GM18870 (cell line): ENCODE results near the gene ENPEP.
A peak's percentile ranks its signal among the peaks of the same experiment; 100 is the strongest.
"Not testable (repeated sequence)": the region's sequence is repeated elsewhere in the genome, so short reads cannot be mapped to it uniquely, and the experiment has no call there.

Source experiments
- ATAC-seq: cut with Tn5 transposase; IDR thresholded peaks from one replicate; pipeline ENCODE4 v1.9.1; 2021; ENCODE audit warnings: moderate library complexity; ENCODE audit not compliant: unreplicated experiment

ENPEP gene

GRCh38 chr4:110475881-110476818, at the start of gene ENPEP:
Gene ENPEP, plus strand, starts transcription at chr4:110476155. Its CDS starts 260 bp downstream, at chr4:110476415.
- no peak for ATAC-seq

- ATAC-seq: not testable (repeated sequence)
Measured at GRCh38 chr4:110431805-110432204, 44.1 kb upstream of the ENPEP start.

- not testable (repeated sequence) for ATAC-seq
Measured at GRCh38 chr4:110437292-110437691, 38.7 kb upstream of the ENPEP start.

GRCh38 chr4:110439209-110439608, 36.7 kb upstream of the ENPEP start:
- not testable (repeated sequence) for ATAC-seq

- ATAC-seq: no peak
Measured at GRCh38 chr4:110442309-110442708, 33.6 kb upstream of the ENPEP start.

- no peak for ATAC-seq
Measured at GRCh38 chr4:110442788-110443187, 33.2 kb upstream of the ENPEP start.

- no peak for ATAC-seq
Measured at GRCh38 chr4:110449947-110450346, 26.0 kb upstream of the ENPEP start.

- ATAC-seq: no peak
Measured at GRCh38 chr4:110452546-110452945, 23.4 kb upstream of the ENPEP start.

- ATAC-seq: no peak
Measured at GRCh38 chr4:110454441-110454840, 21.5 kb upstream of the ENPEP start.

GRCh38 chr4:110458494-110459266, 17.3 kb upstream of the ENPEP start:
- ATAC-seq: no peak

- no peak for ATAC-seq
Measured at GRCh38 chr4:110460074-110460746, 15.7 kb upstream of the ENPEP start.

GRCh38 chr4:110467400-110467799, 8.6 kb upstream of the ENPEP start:
- no peak for ATAC-seq

- ATAC-seq: no peak
Measured at GRCh38 chr4:110472583-110473329, 3.2 kb upstream of the ENPEP start.

- no peak for ATAC-seq
Measured at GRCh38 chr4:110474481-110474880, 1.5 kb upstream of the ENPEP start.

GRCh38 chr4:110475080-110475479, 875 bp upstream of the ENPEP start:
- not testable (repeated sequence) for ATAC-seq

GRCh38 chr4:110477836-110478235, 1.9 kb downstream of the ENPEP start:
- no peak for ATAC-seq

- no peak for ATAC-seq
Measured at GRCh38 chr4:110480031-110480549, 4.1 kb downstream of the ENPEP start.

GRCh38 chr4:110480746-110481271, 4.9 kb downstream of the ENPEP start:
- no peak for ATAC-seq

GRCh38 chr4:110483516-110483915, 7.6 kb downstream of the ENPEP start:
- ATAC-seq: no peak

GRCh38 chr4:110484029-110484428, 8.1 kb downstream of the ENPEP start:
- ATAC-seq: peak; percentile 99
